Activated CD4-positive, alpha-beta T cell treated with anti-CD3 and anti-CD28 coated beads for 48 hours (primary cell): ENCODE data around the gene HSD17B10.
"Not testable (repeated sequence)": the region's sequence is repeated elsewhere in the genome, so short reads cannot be mapped to it uniquely, and the experiment has no call there.

Experiments
- DNase-seq: peaks from one replicate; pipeline ENCODE4 v3.0.0-alpha.2; 2020

Gene HSD17B10

GRCh38 chrX:53433651-53434639, at the start of gene HSD17B10:
HSD17B10 (minus strand) TSS chrX:53434370; CDS start chrX:53434345, 25 bp downstream.
- DNase-seq = peak; percentile 92

GRCh38 chrX:53483416-53483815, 49.2 kb upstream of the HSD17B10 start:
- DNase-seq = no peak

DNA sequence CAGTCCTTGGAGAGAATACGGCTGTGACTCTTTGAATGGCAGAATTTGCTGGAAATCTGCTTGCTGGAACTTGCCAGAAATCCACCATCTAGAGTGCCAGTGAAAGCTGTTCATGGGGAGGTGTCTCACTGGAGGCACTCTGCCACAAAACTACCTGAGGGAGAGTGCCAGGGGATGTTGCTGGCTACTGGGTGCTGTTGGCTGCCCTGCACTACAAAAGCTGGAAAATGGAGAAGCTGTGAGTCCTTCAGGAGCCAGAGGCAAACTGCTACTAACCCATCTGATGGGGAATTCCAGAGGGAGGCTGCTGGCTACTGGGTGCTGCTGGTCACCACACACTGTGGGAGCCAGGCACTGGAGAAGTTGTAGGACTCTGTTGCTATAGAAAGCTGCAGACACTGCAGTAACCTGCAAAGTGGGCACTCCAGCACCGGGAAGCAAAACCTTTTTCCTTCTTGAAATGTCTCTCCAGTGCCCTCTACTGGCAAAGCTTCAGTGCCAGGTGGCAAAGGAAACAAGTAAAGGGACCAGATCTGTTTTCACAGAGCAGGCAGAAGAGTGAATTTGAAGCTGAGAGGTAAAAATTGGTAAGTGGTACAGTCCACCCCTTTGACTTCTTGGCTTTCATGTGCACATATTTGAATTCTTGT, 47.8 kb upstream of the HSD17B10 start:
- DNase-seq = peak; percentile 54

DNA sequence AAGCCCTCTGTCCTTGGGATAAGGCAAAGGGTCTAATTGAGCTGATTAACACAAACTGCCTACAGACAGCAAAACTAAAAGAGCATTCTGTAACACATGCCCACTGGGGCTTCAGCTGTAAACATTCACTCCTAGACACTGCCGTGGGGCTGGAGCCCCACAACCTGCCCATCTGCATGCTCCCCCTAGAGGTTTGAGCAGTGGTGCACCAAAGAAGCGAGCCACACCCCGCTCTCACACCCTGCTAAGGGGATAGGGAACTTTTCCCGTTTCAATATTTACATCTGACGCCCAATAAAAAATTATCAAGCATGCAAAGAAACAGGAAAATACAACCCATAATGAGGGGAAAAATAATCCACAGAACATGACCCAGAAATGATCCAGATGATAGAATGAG, 46.9 kb upstream of the HSD17B10 start:
- peak; percentile 17 for DNase-seq

GRCh38 chrX:53479301-53479700, 45.1 kb upstream of the HSD17B10 start:
- DNase-seq = no peak

- no peak for DNase-seq
Measured at GRCh38 chrX:53476371-53476770, 42.2 kb upstream of the HSD17B10 start.

DNA sequence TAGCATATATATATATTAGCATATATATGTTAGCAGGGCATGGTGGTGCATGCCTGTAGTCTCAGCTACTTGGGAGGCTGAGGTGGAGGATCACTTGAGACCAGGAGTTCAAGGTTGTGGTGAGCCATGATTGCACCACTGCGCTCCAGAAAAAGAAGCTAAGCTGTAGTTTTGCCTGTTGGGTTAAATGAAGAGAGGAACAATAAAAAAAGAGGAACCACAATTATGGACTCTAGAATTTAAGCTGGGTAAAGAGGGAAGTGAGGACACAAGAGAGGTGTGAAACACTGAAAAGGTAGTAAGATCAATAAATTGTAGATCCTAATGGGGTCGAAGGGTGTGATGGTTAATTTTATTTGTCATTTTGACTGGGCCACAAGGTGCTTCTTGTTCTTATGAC, 40.5 kb upstream of the HSD17B10 start:
- DNase-seq = no peak

- no peak for DNase-seq
Measured at GRCh38 chrX:53471346-53471745, 37.2 kb upstream of the HSD17B10 start.

DNA sequence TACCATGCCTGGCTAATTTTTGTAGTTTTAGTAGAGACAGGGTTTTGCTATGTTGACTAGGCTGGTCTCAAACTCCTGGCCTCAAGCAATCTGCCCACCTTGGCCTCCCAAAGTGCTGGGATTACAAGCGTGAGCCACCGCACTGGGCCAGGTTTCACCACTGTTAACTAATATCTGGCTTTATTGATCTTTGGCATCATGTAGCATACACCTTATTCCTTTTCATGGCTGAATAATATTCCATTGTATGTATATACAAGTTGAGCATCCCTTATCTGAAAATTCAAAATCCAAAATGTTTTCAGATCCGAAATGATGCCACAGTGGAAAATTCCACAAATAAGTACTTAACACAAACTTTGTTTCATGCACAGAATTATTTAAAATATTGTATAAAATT, 34.5 kb upstream of the HSD17B10 start:
- DNase-seq = not testable (repeated sequence)

DNA sequence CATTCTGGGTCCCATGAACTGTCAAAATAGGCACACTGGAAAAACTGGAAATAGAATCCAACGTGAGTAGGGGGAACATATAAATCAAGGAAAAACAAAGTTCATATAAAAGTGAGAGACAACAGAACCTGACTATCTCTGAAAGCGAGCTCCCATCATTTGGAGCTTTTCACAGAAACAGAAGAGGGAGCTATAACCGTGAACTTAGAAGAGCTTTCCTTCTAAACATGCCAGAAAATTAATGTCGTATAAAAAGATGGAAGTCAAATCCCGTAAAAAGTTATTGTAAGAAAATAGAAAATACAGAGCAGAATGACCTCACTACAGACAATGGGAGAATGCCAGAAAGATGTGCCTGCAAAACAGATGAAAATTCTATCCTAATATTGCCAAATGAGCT, 23.9 kb upstream of the HSD17B10 start:
- DNase-seq = no peak

- no peak for DNase-seq
Measured at GRCh38 chrX:53456254-53456653, 22.1 kb upstream of the HSD17B10 start.

- no peak for DNase-seq
Measured at GRCh38 chrX:53452812-53453211, 18.6 kb upstream of the HSD17B10 start.

- DNase-seq = no peak
Measured at GRCh38 chrX:53449632-53450031, 15.5 kb upstream of the HSD17B10 start.

- DNase-seq = no peak
Measured at GRCh38 chrX:53447441-53447840, 13.3 kb upstream of the HSD17B10 start.

GRCh38 chrX:53445977-53446376, 11.8 kb upstream of the HSD17B10 start:
- DNase-seq = peak; percentile 59

- no peak for DNase-seq
Measured at GRCh38 chrX:53442322-53442631, 8.1 kb upstream of the HSD17B10 start.

GRCh38 chrX:53441531-53442321, 7.6 kb upstream of the HSD17B10 start:
- peak; percentile 79 for DNase-seq

DNA sequence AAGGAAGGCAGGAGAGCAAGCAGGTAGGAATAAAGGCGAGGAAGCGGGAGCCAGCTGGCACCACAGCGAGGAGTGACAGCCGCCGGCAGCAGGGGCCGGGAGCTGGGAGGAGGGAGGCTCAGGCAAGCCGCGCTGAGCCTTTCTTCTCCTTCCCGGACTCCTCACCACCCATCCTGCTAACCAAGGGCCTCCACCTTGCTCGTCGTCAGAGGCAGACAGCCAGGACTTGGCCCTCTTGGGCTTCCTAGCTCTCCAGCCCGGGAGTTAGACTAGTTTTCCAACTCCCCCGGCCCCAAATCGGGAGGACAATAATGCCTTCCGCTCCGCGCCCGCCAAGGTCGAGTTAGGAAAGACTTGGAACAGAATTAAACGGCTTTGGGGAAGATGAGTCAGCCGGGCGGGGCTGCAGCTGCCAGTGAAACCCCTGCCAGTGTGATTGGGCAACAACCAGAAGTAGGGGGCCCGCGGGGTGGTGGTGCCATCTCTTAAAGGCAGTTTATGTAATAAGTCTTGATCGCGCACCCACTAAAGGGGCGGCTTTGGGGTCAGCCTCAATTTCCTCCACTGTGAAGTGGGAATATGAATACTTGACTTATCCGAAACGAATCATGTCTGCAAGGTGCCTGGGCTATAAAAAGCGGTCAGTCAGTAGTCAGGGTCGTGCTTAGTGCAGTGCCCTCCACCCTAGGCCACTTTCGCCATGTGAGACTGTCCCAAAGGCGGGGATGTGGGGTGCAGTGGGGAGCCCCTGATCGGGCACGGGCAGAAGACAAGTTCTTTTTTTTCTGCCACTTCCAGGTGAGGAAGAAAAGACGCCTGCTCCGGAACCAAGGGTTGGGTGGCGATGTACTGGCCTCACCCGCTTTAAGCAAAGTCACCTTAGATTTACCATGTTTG, 6.7 kb upstream of the HSD17B10 start:
- peak; percentile 38 for DNase-seq

DNA sequence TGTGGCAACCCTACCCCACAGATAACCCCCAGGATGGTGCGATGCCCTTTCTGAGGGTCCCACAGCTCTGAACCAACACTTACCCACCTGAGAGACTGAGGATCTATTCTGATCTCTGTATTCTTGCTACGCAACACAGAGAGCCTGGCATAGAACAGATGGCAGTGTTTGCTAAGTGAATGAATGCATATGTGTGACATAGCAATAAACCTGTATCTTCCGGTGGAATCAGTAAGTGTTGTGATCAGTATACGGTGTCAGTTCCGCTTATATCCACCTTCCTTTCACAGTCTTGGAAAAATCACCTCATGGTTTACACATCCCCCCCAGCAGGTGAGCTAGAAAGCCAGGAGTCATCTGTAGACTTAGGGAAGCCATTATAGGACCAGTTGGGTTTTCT, 5.9 kb upstream of the HSD17B10 start:
- no peak for DNase-seq

DNA sequence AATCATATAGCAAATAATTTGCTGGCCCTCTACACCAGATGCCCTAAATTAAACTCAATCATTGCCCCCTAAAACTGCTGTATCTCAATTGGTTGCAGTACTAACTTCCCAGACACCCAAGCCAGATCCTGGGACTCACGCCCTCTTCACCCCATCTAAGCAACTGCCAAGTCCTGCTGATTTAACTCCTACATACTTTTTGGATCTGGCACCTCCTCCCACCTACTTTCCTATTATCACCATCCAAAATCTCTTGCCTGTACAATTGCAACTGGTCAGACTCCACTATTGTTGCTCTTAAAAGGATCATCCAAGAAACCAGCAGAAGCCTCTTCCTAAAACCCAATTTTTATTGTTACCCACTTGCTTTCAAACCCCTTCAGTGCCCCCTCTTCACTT, 4.7 kb upstream of the HSD17B10 start:
- no peak for DNase-seq

GRCh38 chrX:53438174-53438831, 4.1 kb upstream of the HSD17B10 start:
- DNase-seq = no peak

DNA sequence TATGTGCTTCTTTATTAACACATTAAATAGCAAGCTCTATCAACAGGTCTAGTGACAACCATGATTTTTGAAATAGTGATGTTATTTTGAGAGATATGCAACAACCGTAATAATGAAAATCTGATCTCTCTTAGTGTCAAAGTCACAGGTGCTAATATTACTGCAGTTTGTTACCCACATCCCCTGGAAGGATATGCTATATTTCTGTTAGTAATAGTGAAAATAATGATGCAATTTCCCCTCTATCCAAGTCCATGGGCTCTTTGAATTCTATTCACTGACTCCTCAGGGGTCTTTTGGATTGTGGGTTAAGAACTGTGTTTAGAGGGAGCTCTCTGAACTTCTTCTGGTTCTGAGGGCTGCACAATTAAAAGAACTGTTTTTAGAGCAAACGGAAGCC, 3.0 kb upstream of the HSD17B10 start:
- DNase-seq = no peak
